ENCODE results near the gene RPL22L1.
"Not testable (repeated sequence)": the region's sequence is repeated elsewhere in the genome, so short reads cannot be mapped to it uniquely, and the experiment has no call there.

RPL22L1 gene

GRCh38 chr3:170826047-170826446 lies 43.9 kb downstream of the RPL22L1 start:
- DNase-seq, result no peak

GRCh38 chr3:170823562-170823961 lies 46.4 kb downstream of the RPL22L1 start:
- not testable (repeated sequence) for DNase-seq

- not testable (repeated sequence) for DNase-seq
Observed at GRCh38 chr3:170818325-170818724, 51.7 kb downstream of the RPL22L1 start.

- not testable (repeated sequence) for DNase-seq
Observed at GRCh38 chr3:170817471-170817870, 52.5 kb downstream of the RPL22L1 start.

GRCh38 chr3:170816841-170817240 lies 53.2 kb downstream of the RPL22L1 start:
- no peak for DNase-seq

GRCh38 chr3:170816341-170816740 lies 53.7 kb downstream of the RPL22L1 start:
- no peak for DNase-seq

- no peak for DNase-seq
Observed at GRCh38 chr3:170815936-170816335, 54.1 kb downstream of the RPL22L1 start.

- DNase-seq, result no peak
Observed at GRCh38 chr3:170815340-170815739, 54.7 kb downstream of the RPL22L1 start.

Measured in GDM1 (cell line).